SU-DHL-6 (cell line): ENCODE results near the gene GLS.

Source experiments
- CTCF ChIP-seq: fragments of 200-600 bp; sonication (generic); IDR thresholded peaks from one replicate; pipeline ENCODE4 v1.5.1; 2017; ENCODE audit warnings: antibody characterized with exemption, mild to moderate bottlenecking, low read length, moderate library complexity; ENCODE audit not compliant: insufficient read depth, poor library complexity, severe bottlenecking
- EZH2phosphoT487 ChIP-seq: fragments of 200-600 bp; sonication (generic), shearing (Covaris generic); conservative IDR thresholded peaks from 2 replicates; pipeline ENCODE4 v1.6.1; 2018; ENCODE audit warnings: mild to moderate bottlenecking, antibody characterized with exemption, low read length, moderate library complexity, mixed read lengths

- TF ChIP-seq CTCF (no peak), EZH2phosphoT487 (no peak)
These were observed 45.8 kb upstream of the GLS start for GRCh38 chr2:190834890-190835208.
